HFF-Myc (cell line): ENCODE data around the gene CLEC10A.

Source experiments
- DNase-seq: peaks from one replicate; pipeline ENCODE4 v3.0.0-alpha.2; 2011; ENCODE audit warnings: low read depth; ENCODE audit errors: extremely low read depth
- H3K4me3 ChIP-seq: replicated peaks from 2 replicates; pipeline ENCODE4 v1.5.1; 2011; ENCODE audit warnings: low read depth, mild to moderate bottlenecking, control low read depth, low read length
- CTCF ChIP-seq: IDR thresholded peaks from 2 replicates; pipeline ENCODE4 v1.5.1; 2012; ENCODE audit warnings: mild to moderate bottlenecking, low read depth, low read length, control low read depth; ENCODE audit errors: missing control alignments

Gene CLEC10A

GRCh38 chr17:7080456-7081041 is 498 bp upstream of the CLEC10A start:
- DNase-seq: no peak
- H3K4me3 ChIP-seq: no peak overlapping the region
- TF ChIP-seq CTCF: no peak

DNA sequence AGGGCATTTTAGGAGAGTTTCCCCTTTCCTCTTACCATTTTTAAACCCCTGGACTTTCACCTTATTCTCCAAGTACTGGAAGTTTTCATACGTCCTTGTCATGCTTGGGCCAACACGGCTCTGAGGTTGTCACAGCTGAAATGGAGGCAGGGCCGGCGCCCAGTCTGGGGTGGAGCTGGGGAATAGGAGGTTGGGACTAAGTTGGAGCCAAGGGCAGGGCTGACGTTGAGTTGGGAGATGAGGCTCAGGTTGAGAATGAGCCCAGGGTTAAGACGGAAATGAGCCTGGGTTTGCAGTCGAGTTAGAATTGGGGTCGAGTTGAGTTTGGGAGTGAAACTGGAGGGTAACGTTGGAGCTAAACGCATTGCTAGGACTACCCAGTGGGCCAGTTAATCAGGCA is 1.3 kb downstream of the CLEC10A start:
- no peak for DNase-seq
- TF ChIP-seq CTCF: no peak

DNA sequence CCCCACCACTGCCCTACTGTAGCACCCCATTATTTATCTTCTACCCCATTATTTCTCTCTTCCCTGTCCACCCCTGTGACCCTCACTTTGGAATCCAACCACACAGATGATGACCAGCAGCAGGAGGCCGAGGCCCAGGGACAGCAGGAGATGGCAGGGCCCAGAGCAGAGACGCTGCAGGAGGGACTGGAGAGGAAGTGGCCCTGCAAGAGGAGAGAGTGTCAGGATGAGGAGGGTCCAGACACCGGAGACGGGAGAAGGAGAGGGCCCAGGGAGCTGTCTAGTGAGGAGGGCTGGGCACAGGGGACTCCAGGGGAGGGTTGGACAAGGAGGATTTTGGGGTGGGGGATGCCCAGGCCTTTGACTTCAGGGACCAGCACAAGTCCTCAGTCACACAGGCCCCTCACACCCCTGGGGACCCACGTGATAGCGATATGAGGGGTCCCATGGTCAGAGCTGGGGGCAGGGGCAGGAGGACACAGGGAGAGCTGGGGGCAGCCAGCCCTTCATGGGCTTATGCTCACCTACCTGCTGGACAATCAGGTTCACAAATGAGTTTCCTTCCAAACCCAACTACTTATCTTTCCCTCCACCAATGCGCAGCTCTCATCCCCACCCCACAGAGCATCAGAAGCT is 2.0 kb downstream of the CLEC10A start:
- no peak for TF ChIP-seq CTCF
- no peak overlapping the region for H3K4me3 ChIP-seq
- DNase-seq: no peak

More for the DNA sequence above, 1.3 kb downstream of the CLEC10A start:
- no peak overlapping the region for H3K4me3 ChIP-seq

DNA sequence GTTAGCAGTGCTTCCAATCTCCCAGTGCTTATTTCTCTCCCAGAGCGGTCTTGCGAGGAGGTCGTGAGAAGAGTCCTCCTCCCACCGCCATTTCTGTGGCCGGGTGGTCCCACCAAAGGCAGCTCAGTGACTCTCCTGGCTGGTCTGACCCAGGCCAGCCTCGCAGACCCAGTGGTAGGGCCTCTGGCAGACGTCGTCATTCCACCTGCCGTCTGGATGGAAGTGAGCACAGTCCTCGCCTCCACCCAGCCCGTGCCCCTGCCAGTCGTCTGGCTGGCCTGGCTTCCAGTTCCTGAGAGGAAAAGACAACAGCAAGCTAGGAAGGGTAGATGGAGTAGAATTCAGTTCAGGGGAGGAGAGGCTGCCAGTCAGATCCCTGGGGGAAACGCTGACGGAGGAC is 5.1 kb downstream of the CLEC10A start:
- DNase-seq: no peak
- TF ChIP-seq CTCF: no peak
- H3K4me3 ChIP-seq: no peak overlapping the region

DNA sequence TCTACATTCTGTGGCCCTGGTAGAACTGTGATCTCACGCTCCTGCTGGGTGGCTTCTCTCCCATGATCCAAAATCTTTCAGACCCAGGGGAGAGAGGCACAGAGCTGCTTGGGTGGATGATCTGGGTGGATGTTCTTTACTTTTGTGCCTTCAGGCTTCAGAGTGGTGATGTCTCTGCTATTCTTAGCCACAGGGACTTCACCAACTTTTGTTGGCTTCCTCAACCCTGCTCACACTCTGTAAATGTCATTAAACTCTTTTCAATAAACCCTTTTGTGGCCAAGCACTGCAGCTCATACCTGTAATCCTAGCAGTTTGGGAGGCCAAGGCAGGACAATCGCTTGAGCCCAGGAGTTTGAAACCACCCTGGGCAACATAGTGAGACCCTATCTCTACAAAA is 7.6 kb downstream of the CLEC10A start:
- DNase-seq: no peak
- H3K4me3 ChIP-seq: no peak overlapping the region
- TF ChIP-seq CTCF: no peak

DNA sequence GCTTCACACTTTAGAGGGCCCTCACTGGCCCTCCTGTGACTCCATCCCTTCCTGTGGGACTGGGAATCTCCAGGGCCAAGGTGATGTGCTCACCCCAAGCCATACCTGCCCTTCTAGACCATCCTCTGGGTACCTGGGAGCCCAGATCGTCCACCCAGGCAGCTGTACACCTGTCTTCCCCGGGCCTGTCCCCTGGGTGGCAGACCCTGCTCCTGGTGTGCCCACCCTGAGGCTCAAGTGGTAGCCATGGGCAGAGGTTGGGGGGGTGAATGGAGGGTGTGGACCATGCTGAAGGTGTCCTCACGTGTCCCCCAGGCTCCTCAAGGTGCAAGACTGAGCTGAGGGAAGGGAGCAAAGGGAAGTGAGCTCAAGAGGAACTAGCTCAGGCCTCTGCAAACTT is 9.3 kb downstream of the CLEC10A start:
- no peak overlapping the region for H3K4me3 ChIP-seq
- no peak for DNase-seq
- TF ChIP-seq CTCF: no peak

GRCh38 chr17:7068268-7068667 is 11.8 kb downstream of the CLEC10A start:
- no peak for TF ChIP-seq CTCF
- no peak overlapping the region for H3K4me3 ChIP-seq
- DNase-seq: no peak
